Panc1 (cell line): ENCODE results near the gene DMBX1. TPM values are rescaled to one million over a fixed set of nuclear protein-coding genes. Genes with fewer than 3 reads are reported as not detected.

Experiments used
- ATAC-seq: fragments of 200-7000 bp; cut with Tn5 transposase; 2 replicates; pipeline ENCODE4 v1.9.1; 2020; ENCODE audit warnings: mild to moderate bottlenecking, moderate library complexity
- BruUV-seq: library from RNA; stranded (reverse); fragments of 400-500 nt; replicated peaks from 2 replicates; lab custom pipeline; 2021; lab: Mats Ljungman, UMichigan
- CTCF ChIA-PET: fragments of 300-600 bp; sonication (Branson Sonifier 250); formaldehyde crosslinking; loops from one replicate; lab custom pipeline; 2022; ENCODE audit warnings: antibody characterized with exemption; lab: Charles Lee
- POLR2A ChIA-PET: fragments of 300-600 bp; sonication (Branson Sonifier 250); formaldehyde crosslinking; loops from one replicate; lab custom pipeline; 2022; ENCODE audit warnings: antibody characterized with exemption; lab: Charles Lee
- DNase-seq: peaks from one replicate; pipeline ENCODE4 v3.0.0-alpha.2; 2010; ENCODE audit warnings: low read depth, low spot score
- H3K27ac ChIP-seq: 2 replicates; pipeline ENCODE4 v1.5.1; 2011; ENCODE audit warnings: mild to moderate bottlenecking, low read length, inconsistent platforms
- H3K27me3 ChIP-seq: fragments of 200-500 bp; sonication (Bioruptor generic); 2 replicates; pipeline ENCODE4 v1.6.0; 2014; ENCODE audit warnings: low read length, inconsistent platforms; ENCODE audit not compliant: control insufficient read depth, insufficient read depth
- H3K36me3 ChIP-seq: fragments of 200-500 bp; sonication (Bioruptor generic); 2 replicates; pipeline ENCODE4 v1.5.1; 2014; ENCODE audit warnings: inconsistent platforms, mild to moderate bottlenecking, low read length, moderate library complexity; ENCODE audit not compliant: control insufficient read depth, insufficient read depth
- H3K4me1 ChIP-seq: 2 replicates; pipeline ENCODE4 v1.5.1; 2011; ENCODE audit warnings: inconsistent platforms, mild to moderate bottlenecking, low read length, moderate library complexity; ENCODE audit not compliant: control insufficient read depth, insufficient read depth
- H3K4me3 ChIP-seq, 2 experiments: 2 replicates each; pipeline ENCODE4 v1.5.1; 2011 to 2012; ENCODE audit warnings: low read depth in 2 of 2, low read length in 2 of 2, mild to moderate bottlenecking in 2 of 2, inconsistent platforms in 1 of 2, moderate library complexity in 1 of 2
- H3K9me3 ChIP-seq: fragments of 200-500 bp; sonication (Bioruptor generic); 2 replicates; pipeline ENCODE4 v1.5.1; 2014; ENCODE audit warnings: low read depth, mild to moderate bottlenecking, inconsistent platforms, low read length, moderate library complexity; ENCODE audit not compliant: control insufficient read depth, insufficient read depth
- CTCF ChIP-seq: fragments of 450-650 bp; IDR thresholded peaks from 2 replicates; pipeline ENCODE4 v1.5.1; 2017; ENCODE audit warnings: mild to moderate bottlenecking
- POLR2AphosphoS5 ChIP-seq: IDR thresholded peaks from 2 replicates; pipeline ENCODE4 v1.6.1; 2012; ENCODE audit warnings: mild to moderate bottlenecking, low read depth, low read length, moderate library complexity
- SIN3A ChIP-seq: IDR thresholded peaks from 2 replicates; pipeline ENCODE4 v1.6.1; 2012; ENCODE audit warnings: low read depth, mild to moderate bottlenecking, low read length, moderate library complexity, borderline replicate concordance; ENCODE audit not compliant: insufficient read depth
- TCF7L2 ChIP-seq: IDR thresholded peaks from 2 replicates; pipeline ENCODE4 v1.6.1; 2011; ENCODE audit warnings: mild to moderate bottlenecking, low read depth, low read length, inconsistent platforms
- in situ Hi-C: cut with HindIII; loops from 2 replicates; pipeline ENCODE4 v1.10.0; 2016; ENCODE audit warnings: low sequenced_read_pairs, low pct_unique_long_range_greater_than_20kb
- intact Hi-C: fragments of 100-400 bp; cut with micrococcal nuclease; formaldehyde crosslinking; loops from one replicate; pipeline ENCODE4 v1.10.0; 2022; ENCODE audit not compliant: unreplicated experiment
- total RNA-seq: library from RNA; stranded (reverse); gene quantifications from one replicate; pipeline ENCODE4 v1.2.1, GENCODE V29; 2021; ENCODE audit not compliant: unreplicated experiment
- TF ChIP-seq, protein P1 (sequence below), 2 experiments: IDR thresholded peaks; 2 replicates each; pipeline ENCODE4 v1.6.1; 2011 to 2012; ENCODE audit warnings: low read depth in 2 of 2, control low read depth in 1 of 2, low read length in 1 of 2, mild to moderate bottlenecking in 1 of 2, moderate library complexity in 1 of 2; ENCODE audit not compliant: insufficient read depth in 1 of 2

DMBX1 gene
- total RNA-seq, 1 experiment from 2014 or later = 0.05 TPM

DNA sequence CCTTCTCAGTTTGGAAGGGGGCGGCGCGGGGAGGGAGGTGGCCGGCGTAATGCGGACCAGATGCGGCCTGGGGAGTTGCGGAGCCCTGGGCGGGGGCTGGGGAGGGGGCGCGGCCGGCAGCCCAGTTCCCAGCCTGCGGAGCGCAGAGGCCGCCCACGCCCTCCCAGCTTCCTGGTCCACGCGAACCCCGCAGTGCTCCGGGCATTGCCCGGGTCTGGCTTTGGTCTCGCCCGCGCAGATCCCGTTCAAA lies 695 bp downstream of the DMBX1 start:
- H3K27ac ChIP-seq = no peak overlapping the region
- no peaks in the 10 kb centered on the region; the same call in 1 of the 2 replicates for H3K27me3 ChIP-seq
- intact Hi-C loops (no loop called here), in situ Hi-C loops (no loop called here)
- peaks cover 5% of the 10 kb centered on the region; the same call in 1 of the 2 replicates for H3K4me1 ChIP-seq
- no peak for DNase-seq
- no peak for ATAC-seq
- CTCF ChIA-PET = no interaction called here
- peak overlapping the region in 1 of 2 experiments; percentile 46; a peak in 1 of 4 replicates for H3K4me3 ChIP-seq
- TF ChIP-seq SIN3A (no peak), POLR2AphosphoS5 (no peak), CTCF (no peak), TCF7L2 (no peak)
- TF ChIP-seq, protein P1, sequence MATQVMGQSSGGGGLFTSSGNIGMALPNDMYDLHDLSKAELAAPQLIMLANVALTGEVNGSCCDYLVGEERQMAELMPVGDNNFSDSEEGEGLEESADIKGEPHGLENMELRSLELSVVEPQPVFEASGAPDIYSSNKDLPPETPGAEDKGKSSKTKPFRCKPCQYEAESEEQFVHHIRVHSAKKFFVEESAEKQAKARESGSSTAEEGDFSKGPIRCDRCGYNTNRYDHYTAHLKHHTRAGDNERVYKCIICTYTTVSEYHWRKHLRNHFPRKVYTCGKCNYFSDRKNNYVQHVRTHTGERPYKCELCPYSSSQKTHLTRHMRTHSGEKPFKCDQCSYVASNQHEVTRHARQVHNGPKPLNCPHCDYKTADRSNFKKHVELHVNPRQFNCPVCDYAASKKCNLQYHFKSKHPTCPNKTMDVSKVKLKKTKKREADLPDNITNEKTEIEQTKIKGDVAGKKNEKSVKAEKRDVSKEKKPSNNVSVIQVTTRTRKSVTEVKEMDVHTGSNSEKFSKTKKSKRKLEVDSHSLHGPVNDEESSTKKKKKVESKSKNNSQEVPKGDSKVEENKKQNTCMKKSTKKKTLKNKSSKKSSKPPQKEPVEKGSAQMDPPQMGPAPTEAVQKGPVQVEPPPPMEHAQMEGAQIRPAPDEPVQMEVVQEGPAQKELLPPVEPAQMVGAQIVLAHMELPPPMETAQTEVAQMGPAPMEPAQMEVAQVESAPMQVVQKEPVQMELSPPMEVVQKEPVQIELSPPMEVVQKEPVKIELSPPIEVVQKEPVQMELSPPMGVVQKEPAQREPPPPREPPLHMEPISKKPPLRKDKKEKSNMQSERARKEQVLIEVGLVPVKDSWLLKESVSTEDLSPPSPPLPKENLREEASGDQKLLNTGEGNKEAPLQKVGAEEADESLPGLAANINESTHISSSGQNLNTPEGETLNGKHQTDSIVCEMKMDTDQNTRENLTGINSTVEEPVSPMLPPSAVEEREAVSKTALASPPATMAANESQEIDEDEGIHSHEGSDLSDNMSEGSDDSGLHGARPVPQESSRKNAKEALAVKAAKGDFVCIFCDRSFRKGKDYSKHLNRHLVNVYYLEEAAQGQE (IDR thresholded peaks at IDR 0.05; ENCODE audit: insufficient read depth in 1 of 2, low read depth in 2 of 2, low read length in 1 of 2) = no peak
- no peaks in the 10 kb centered on the region for H3K9me3 ChIP-seq
- POLR2A ChIA-PET = no interaction called here
- no peaks in the 10 kb centered on the region for H3K36me3 ChIP-seq
- BruUV-seq = no TSS peak

DNA sequence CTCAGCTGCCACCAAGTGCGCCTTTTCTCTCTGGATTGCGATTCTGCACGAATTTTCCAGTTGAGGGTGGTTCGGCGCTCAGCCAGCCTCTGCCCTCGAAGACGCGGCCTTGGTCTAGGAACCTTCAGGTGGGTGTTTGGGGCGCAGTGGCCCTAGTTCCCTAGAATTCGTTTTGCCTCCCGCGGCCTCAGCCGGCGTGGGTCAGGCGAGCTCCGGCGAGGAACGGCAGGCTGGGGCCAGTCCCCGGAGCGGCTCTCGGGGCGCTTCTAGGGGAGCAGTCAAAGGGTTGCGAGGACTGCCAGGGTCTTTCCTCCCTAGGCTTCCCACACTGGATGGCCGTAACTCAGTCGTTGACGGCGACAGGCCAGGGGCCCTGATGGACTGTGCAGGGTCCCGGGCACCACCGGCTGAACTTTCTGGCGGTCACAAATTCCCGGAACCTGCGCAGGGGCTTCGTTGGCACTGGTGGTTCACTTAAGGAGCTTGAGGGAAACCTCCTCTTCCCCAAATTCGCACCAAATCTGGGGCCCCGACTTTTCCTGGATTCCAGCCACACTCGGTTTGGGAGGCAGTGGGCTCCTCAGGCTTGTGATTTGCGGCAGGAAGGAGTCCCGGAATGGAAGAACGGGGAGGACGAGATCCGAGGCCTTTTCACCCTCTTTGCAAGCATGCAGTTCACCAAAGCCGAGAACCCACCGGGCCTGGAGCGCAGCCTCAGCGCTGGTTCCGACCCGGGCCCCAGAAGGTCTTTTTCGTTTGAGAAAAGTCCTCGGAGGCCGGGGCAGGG lies 1.2 kb downstream of the DMBX1 start:
- in situ Hi-C loops = no loop called here
- Histone ChIP-seq H3K9me3 (no peaks in the 10 kb centered on the region), H3K27ac (no peak overlapping the region), H3K4me3 (no peak overlapping the region), H3K4me1 (peaks cover 5% of the 10 kb centered on the region; the same call in 1 of the 2 replicates), H3K36me3 (no peaks in the 10 kb centered on the region), H3K27me3 (no peaks in the 10 kb centered on the region; the same call in 1 of the 2 replicates)
- ChIA-PET POLR2A (no interaction called here), CTCF (no interaction called here)
- DNase-seq (no peak), ATAC-seq (no peak)
- TF ChIP-seq POLR2AphosphoS5 (no peak), SIN3A (no peak), TCF7L2 (no peak), CTCF (no peak)
- TF ChIP-seq, protein P1 (IDR thresholded peaks at IDR 0.05; ENCODE audit: insufficient read depth in 1 of 2, low read depth in 2 of 2, low read length in 1 of 2) = no peak
- no TSS peak for BruUV-seq
- intact Hi-C loops = no loop called here
